Activated B cell treated with CpG ODN at 0.5 μM for 24 hours (primary cell): ENCODE measurements around the gene NOS1AP. TPM values are rescaled to one million over a fixed set of nuclear protein-coding genes. Genes with fewer than 3 reads are reported as not detected.

ENCODE experiments used
- ATAC-seq: fragments of 200-7000 bp; cut with Tn5 transposase; one replicate; pipeline ENCODE4 v1.10.0; 2021; ENCODE audit warnings: low read depth, mild to moderate bottlenecking, moderate library complexity
- CTCF ChIA-PET: fragments of 350-600 bp; sonication (Branson Sonifier 250); formaldehyde crosslinking; loops from one replicate; lab custom pipeline; 2021; ENCODE audit warnings: antibody characterized with exemption; lab: Charles Lee
- POLR2A ChIA-PET: fragments of 350-600 bp; sonication (Branson Sonifier 250); formaldehyde crosslinking; loops from one replicate; lab custom pipeline; 2021; ENCODE audit warnings: antibody characterized with exemption; lab: Charles Lee
- DNase-seq: peaks from one replicate; pipeline ENCODE4 v3.0.0; 2022
- H3K27ac Mint-ChIP-seq: one replicate; pipeline ENCODE4 v1.8.0; 2020; ENCODE audit warnings: mixed read lengths
- H3K27me3 Mint-ChIP-seq: one replicate; pipeline ENCODE4 v1.8.0; 2021; ENCODE audit warnings: mixed read lengths
- H3K36me3 Mint-ChIP-seq: one replicate; pipeline ENCODE4 v1.8.0; 2021; ENCODE audit warnings: low read depth, mixed read lengths
- H3K4me1 Mint-ChIP-seq: one replicate; pipeline ENCODE4 v1.8.0; 2021; ENCODE audit warnings: mixed read lengths
- H3K4me3 Mint-ChIP-seq: one replicate; pipeline ENCODE4 v1.8.0; 2020; ENCODE audit warnings: mild to moderate bottlenecking, mixed read lengths
- H3K9me3 Mint-ChIP-seq: one replicate; pipeline ENCODE4 v1.8.0; 2020; ENCODE audit warnings: mixed read lengths
- CTCF ChIP-seq: fragments of 200-600 bp; IDR thresholded peaks from one replicate; pipeline ENCODE4 v1.8.0; 2022; ENCODE audit warnings: antibody characterized with exemption, mild to moderate bottlenecking
- intact Hi-C: fragments of 100-400 bp; cut with micrococcal nuclease; formaldehyde crosslinking; loops from one replicate; pipeline ENCODE4 v1.15.1; 2024
- total RNA-seq: library from RNA; stranded (reverse); gene quantifications from 2 replicates; pipeline ENCODE4 v1.2.3, GENCODE V29; 2022

Gene NOS1AP
- total RNA-seq, 1 donor from 2014 or later: not detected

GRCh38 chr1:162389021-162389818, 319.7 kb downstream of the NOS1AP start:
- DNase-seq (no peak), ATAC-seq (no peak)
- intact Hi-C loops: no loop called here
- Mint-ChIP-seq H3K27me3 (peaks cover 7% of the 10 kb centered on the region), H3K9me3 (no peaks in the 10 kb centered on the region), H3K27ac (no peak overlapping the region), H3K4me3 (no peak overlapping the region), H3K36me3 (no peaks in the 10 kb centered on the region), H3K4me1 (peaks cover 8% of the 10 kb centered on the region)
- POLR2A ChIA-PET: no interaction called here
- CTCF ChIA-PET: interaction anchor here (3.5 kb wide), 1 partner anchor 333 kb away, joined by 17 read pairs; no protein-coding TSS in a partner anchor
- TF ChIP-seq CTCF: no peak

GRCh38 chr1:162389971-162390370, 320.5 kb downstream of the NOS1AP start:
- ATAC-seq: no peak

GRCh38 chr1:162390396-162391185, 321.1 kb downstream of the NOS1AP start:
- CTCF ChIA-PET: interaction anchor here (3.5 kb wide), 1 partner anchor 334 kb away, joined by 17 read pairs; no protein-coding TSS in a partner anchor
- DNase-seq: no peak

More at GRCh38 chr1:162389971-162390370, 320.5 kb downstream of the NOS1AP start:
- Mint-ChIP-seq H3K4me1 (peaks cover 8% of the 10 kb centered on the region), H3K4me3 (no peak overlapping the region), H3K27me3 (peaks cover 7% of the 10 kb centered on the region), H3K36me3 (no peaks in the 10 kb centered on the region), H3K27ac (no peak overlapping the region), H3K9me3 (no peaks in the 10 kb centered on the region)
- TF ChIP-seq CTCF: no peak
- DNase-seq: no peak
- CTCF ChIA-PET: interaction anchor here (3.5 kb wide), 1 partner anchor 334 kb away, joined by 17 read pairs; no protein-coding TSS in a partner anchor
- intact Hi-C loops: loop anchor here (5.0 kb wide), 1 partner anchor 598 kb away; no protein-coding TSS in a partner anchor
- POLR2A ChIA-PET: no interaction called here

GRCh38 chr1:162391790-162392563, 322.5 kb downstream of the NOS1AP start:
- CTCF ChIA-PET: interaction anchor here (0.6 to 3.5 kb wide), 3 partner anchors 23 to 336 kb away, joined by 3 to 17 read pairs (median 4); no protein-coding TSS in a partner anchor
- ATAC-seq: no peak

More at GRCh38 chr1:162390396-162391185, 321.1 kb downstream of the NOS1AP start:
- H3K27ac Mint-ChIP-seq: no peak overlapping the region
- H3K9me3 Mint-ChIP-seq: no peaks in the 10 kb centered on the region
- H3K27me3 Mint-ChIP-seq: peaks cover 7% of the 10 kb centered on the region
- H3K36me3 Mint-ChIP-seq: no peaks in the 10 kb centered on the region
- POLR2A ChIA-PET: no interaction called here
- no peak for ATAC-seq
- intact Hi-C loops: loop anchor here (5.0 kb wide), 1 partner anchor 598 kb away; no protein-coding TSS in a partner anchor
- TF ChIP-seq CTCF: no peak
- no peak overlapping the region for H3K4me3 Mint-ChIP-seq
- H3K4me1 Mint-ChIP-seq: peaks cover 8% of the 10 kb centered on the region

More at GRCh38 chr1:162391790-162392563, 322.5 kb downstream of the NOS1AP start:
- Mint-ChIP-seq H3K4me3 (no peak overlapping the region), H3K4me1 (peaks cover 8% of the 10 kb centered on the region), H3K27me3 (peaks cover 14% of the 10 kb centered on the region), H3K9me3 (no peaks in the 10 kb centered on the region), H3K27ac (no peak overlapping the region), H3K36me3 (no peaks in the 10 kb centered on the region)
- DNase-seq: no peak
- no peak for TF ChIP-seq CTCF
- POLR2A ChIA-PET: no interaction called here
- intact Hi-C loops: loop anchor here (5.0 kb wide), 1 partner anchor 600 kb away; no protein-coding TSS in a partner anchor
